ENCODE measurements around the gene HSPA1L. TPM values are rescaled to one million over a fixed set of nuclear protein-coding genes. Genes with fewer than 3 reads are reported as not detected.

Gene HSPA1L
- total and polyA plus RNA-seq, 10 of the 15 experiments (the other 5 are each of a cell fraction or from before 2014, with no cell fraction given) = 0.69 to 2.5 (median 1.5) TPM

- no peak for TF ChIP-seq ZZZ3 (IDR thresholded peaks at IDR 0.05; ENCODE audit: control insufficient read depth, insufficient read length, low read depth)
- TF ChIP-seq PAX5 (IDR thresholded peaks at IDR 0.05; ENCODE audit: borderline replicate concordance, low read depth, low read length) = 0 out of 2 replicates have a peak, but pooled peaks have one; percentile 30
- TF ChIP-seq TCF3 (IDR thresholded peaks at IDR 0.05; ENCODE audit: borderline replicate concordance, insufficient read depth, low read depth, low read length) = 0 out of 2 replicates have a peak, but pooled peaks have one; percentile 53
- peak; percentile 29 for TF ChIP-seq SMAD1 (IDR thresholded peaks at IDR 0.05; ENCODE audit: low read depth, partially characterized antibody)
- TF ChIP-seq CBFB (IDR thresholded peaks at IDR 0.05; ENCODE audit: low read depth) = 0 out of 2 replicates have a peak, but pooled peaks have one; percentile 46
- TF ChIP-seq POLR2AphosphoS5 (IDR thresholded peaks at IDR 0.05; ENCODE audit: low read length) = peak; percentile 97
- TF ChIP-seq SUZ12 (IDR thresholded peaks at IDR 0.05; ENCODE audit: unreplicated experiment) = no peak
- TF ChIP-seq BMI1 (IDR thresholded peaks at IDR 0.05; ENCODE audit: borderline replicate concordance) = peak; percentile 90
- no peak for TF ChIP-seq ZBED1 (IDR thresholded peaks at IDR 0.05; ENCODE audit: borderline replicate concordance)
- TF ChIP-seq ZNF217 (IDR thresholded peaks at IDR 0.05) = no peak
- peak; percentile 89 for TF ChIP-seq SMAD5 (IDR thresholded peaks at IDR 0.05; ENCODE audit: low read depth)
- no peak for TF ChIP-seq REST (IDR thresholded peaks at IDR 0.05; ENCODE audit: low read depth, low read length)
- TF ChIP-seq FOXK2 (IDR thresholded peaks at IDR 0.05) = peak; percentile 74; the same call in 1 of the 2 replicates
- TF ChIP-seq IKZF1 (conservative IDR thresholded peaks at IDR 0.05) = peak; percentile 90
- TF ChIP-seq SKIL (IDR thresholded peaks at IDR 0.05; ENCODE audit: low read depth, poor library complexity, severe bottlenecking) = no peak
- no peak for TF ChIP-seq HDAC6 (IDR thresholded peaks at IDR 0.05; ENCODE audit: unreplicated experiment)
- TF ChIP-seq GATAD2B (conservative IDR thresholded peaks at IDR 0.05; ENCODE audit: low read depth) = peak; percentile 64; the same call in 1 of the 2 replicates
- TF ChIP-seq YBX1 (IDR thresholded peaks at IDR 0.05) = no peak
Measured at GRCh38 chr6:31827286-31828079, 12.4 kb upstream of the HSPA1L start, which contains the start of gene HSPA1B (continued).

Measured in GM12878 (cell line).